Measurements from ENCODE around the gene PTTG1IP2. TPM values are rescaled to one million over a fixed set of nuclear protein-coding genes. Genes with fewer than 3 reads are reported as not detected.

Gene PTTG1IP2
- polyA plus RNA-seq (2013, experiment 1 of 2), result not detected
- not detected for polyA plus RNA-seq (2013, experiment 2 of 2)

DNA sequence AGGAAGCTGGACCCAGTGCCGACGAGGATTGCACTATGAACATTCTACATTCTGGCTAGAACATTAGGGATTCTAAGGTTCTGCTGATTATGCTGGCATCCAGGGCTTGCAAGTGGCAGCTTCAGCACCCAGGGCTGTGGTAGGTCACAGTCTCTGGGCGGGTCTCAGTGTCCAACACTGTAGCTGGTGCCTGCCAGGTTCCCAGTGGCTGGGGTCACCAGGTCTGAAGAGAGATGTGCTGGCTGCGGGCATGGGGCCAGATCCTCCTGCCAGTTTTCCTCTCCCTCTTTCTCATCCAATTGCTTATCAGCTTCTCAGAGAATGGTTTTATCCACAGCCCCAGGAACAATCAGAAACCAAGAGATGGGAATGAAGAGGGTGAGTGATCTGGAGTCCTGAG, at the start of gene PTTG1IP2:
TSS of gene PTTG1IP2 (plus strand) at position 86 of the 400 bp plus-strand sequence. CDS start at position 234, 148 bp downstream.
- no peaks in the 10 kb centered on the region for H3K4me1 ChIP-seq (ENCODE audit: insufficient read depth, low read length)
- H3K9ac ChIP-seq (ENCODE audit: low read depth, low read length), result no peak within 1 kb of the TSS
- WGBS, result 94% methylated on average over 4 of the region's 4 CpGs
- no peaks in the 10 kb centered on the region for H3K27me3 ChIP-seq (ENCODE audit: insufficient read depth, low read length)
- no peaks in the 10 kb centered on the region for H3K36me3 ChIP-seq (ENCODE audit: insufficient read depth, low read length)
- no peak within 1 kb of the TSS for H3K27ac ChIP-seq (ENCODE audit: low read depth, low read length)
- no peak within 1 kb of the TSS for H3K4me3 ChIP-seq (ENCODE audit: low read length)
- peaks cover under 1% of the 10 kb centered on the region; the same call in 1 of the 2 replicates for H3K9me3 ChIP-seq (ENCODE audit: insufficient read depth, low read depth, low read length)

DNA sequence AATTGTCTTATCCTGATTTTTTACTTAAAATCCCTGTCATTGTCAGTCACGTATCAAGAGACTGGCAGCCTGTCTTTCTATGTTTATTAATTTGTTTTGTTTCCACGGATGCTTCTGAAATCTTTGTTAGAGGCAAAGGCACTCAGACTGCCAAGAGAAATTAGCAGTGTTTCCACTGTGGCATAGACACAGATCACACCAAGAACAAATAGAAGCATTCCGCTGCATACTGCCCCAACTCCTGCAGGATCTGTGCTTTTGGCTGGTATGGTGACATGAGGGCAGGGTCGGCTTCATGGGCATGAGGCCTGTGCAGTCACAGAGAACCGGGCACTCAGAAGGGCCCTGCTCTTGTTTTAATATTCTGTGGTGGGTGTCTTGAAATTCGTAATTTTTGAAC, 47.8 kb upstream of the PTTG1IP2 start:
- peaks cover 6% of the 10 kb centered on the region for H3K9me3 ChIP-seq (ENCODE audit: insufficient read depth, low read depth, low read length)
- H3K9ac ChIP-seq (ENCODE audit: low read depth, low read length), result no peak overlapping the region
- no peaks in the 10 kb centered on the region for H3K36me3 ChIP-seq (ENCODE audit: insufficient read depth, low read length)
- WGBS, result 95% methylated on average over 6 of the region's 6 CpGs
- no peaks in the 10 kb centered on the region for H3K4me1 ChIP-seq (ENCODE audit: insufficient read depth, low read length)
- no peaks in the 10 kb centered on the region for H3K27me3 ChIP-seq (ENCODE audit: insufficient read depth, low read length)
- no peak overlapping the region for H3K27ac ChIP-seq (ENCODE audit: low read depth, low read length)
- H3K4me3 ChIP-seq (ENCODE audit: low read length), result no peak overlapping the region

DNA sequence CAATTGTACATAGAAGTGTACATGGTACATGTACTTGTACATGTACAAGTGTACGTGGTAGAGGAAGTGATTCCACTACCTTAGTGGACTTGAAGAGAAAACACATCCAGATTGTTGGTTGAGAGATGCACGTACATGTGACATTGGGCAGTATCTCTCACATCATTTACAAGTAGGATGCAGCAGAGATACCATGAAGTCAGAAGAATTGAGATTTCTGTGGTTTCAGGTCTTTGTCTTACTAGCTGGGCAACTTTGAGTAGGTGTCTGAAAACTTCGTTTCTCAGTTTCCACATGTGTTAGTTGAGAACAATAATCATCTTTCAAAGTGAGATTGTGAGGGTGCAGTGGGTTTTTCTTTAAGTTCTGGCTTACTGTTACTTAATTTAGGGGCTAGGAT, 44.7 kb upstream of the PTTG1IP2 start:
- Histone ChIP-seq H3K36me3 (ENCODE audit: insufficient read depth, low read length) (no peaks in the 10 kb centered on the region), H3K27me3 (ENCODE audit: insufficient read depth, low read length) (no peaks in the 10 kb centered on the region), H3K9ac (ENCODE audit: low read depth, low read length) (no peak overlapping the region), H3K4me3 (ENCODE audit: low read length) (no peak overlapping the region), H3K27ac (ENCODE audit: low read depth, low read length) (no peak overlapping the region), H3K9me3 (ENCODE audit: insufficient read depth, low read depth, low read length) (peaks cover 6% of the 10 kb centered on the region), H3K4me1 (ENCODE audit: insufficient read depth, low read length) (no peaks in the 10 kb centered on the region)
- 86% methylated on average over 3 of the region's 3 CpGs for WGBS

DNA sequence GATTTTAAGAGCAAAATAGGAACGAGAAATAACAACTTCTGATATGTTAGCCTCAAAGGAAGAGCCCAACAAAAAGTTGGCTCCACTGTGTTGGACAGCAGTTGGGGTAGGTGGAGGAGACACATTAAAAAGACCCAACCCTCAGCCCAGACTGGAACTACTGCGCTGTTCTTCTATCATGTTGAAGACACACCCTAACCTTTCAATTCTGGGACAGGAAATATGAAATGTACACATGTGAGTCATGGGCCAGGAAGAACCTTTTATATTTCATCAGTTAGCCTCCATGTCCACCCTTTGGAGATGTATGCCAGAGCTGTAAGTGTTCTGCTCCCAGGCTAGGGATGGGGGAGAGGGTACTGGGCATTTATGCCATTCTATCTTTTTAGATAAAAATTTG, 44.1 kb upstream of the PTTG1IP2 start:
- no peak overlapping the region for H3K4me3 ChIP-seq (ENCODE audit: low read length)
- no peaks in the 10 kb centered on the region for H3K27me3 ChIP-seq (ENCODE audit: insufficient read depth, low read length)
- no peaks in the 10 kb centered on the region for H3K36me3 ChIP-seq (ENCODE audit: insufficient read depth, low read length)
- no peak overlapping the region for H3K9ac ChIP-seq (ENCODE audit: low read depth, low read length)
- H3K27ac ChIP-seq (ENCODE audit: low read depth, low read length), result no peak overlapping the region
- WGBS, result 91% methylated on average over 2 of the region's 2 CpGs
- H3K4me1 ChIP-seq (ENCODE audit: insufficient read depth, low read length), result no peaks in the 10 kb centered on the region
- H3K9me3 ChIP-seq (ENCODE audit: insufficient read depth, low read depth, low read length), result peaks cover 6% of the 10 kb centered on the region

DNA sequence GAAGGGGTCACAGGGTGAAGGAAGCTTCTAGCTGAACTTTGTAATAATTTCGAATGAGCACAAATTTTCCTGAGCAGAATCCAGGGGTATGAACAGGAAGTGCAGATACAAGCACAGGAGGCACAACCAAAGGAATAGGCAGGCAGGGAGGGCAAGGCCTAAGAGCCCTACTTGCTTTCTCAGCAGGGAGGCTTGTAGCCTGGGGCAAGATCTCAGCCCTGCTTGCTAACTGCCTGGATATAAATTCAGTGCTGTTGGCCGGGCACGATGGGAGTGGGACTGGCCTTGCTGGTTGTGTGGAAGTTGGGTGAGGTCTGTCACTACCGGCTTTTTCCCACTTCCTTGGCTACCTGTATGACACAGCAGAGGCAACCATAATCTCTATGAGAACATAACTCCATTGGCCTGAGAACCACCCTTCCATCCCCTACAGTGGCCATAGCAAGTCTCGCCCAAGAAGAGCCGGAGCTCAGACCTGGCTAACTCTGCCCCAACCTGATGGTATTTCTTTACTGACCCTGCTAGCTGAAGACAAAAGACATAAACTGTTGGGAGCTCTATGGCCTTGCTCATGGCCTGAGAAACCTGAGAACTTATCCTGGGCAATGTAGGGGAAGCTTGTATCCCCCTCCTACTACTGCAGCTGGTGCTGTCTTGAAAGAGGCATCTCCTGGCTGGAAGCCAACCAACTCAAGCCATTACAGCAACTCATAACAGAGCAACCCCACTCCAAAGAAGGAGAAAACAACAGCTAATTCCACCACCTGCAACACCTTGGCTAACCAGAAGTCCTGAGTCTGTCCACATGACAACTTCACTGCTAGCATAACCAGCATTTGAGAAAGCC, 38.6 kb upstream of the PTTG1IP2 start:
- no peaks in the 10 kb centered on the region for H3K36me3 ChIP-seq (ENCODE audit: insufficient read depth, low read length)
- no peaks in the 10 kb centered on the region for H3K27me3 ChIP-seq (ENCODE audit: insufficient read depth, low read length)
- H3K4me1 ChIP-seq (ENCODE audit: insufficient read depth, low read length), result no peaks in the 10 kb centered on the region
- WGBS, result 80% methylated on average over 6 of the region's 6 CpGs
- no peak overlapping the region for H3K9ac ChIP-seq (ENCODE audit: low read depth, low read length)
- no peak overlapping the region for H3K27ac ChIP-seq (ENCODE audit: low read depth, low read length)
- H3K9me3 ChIP-seq (ENCODE audit: insufficient read depth, low read depth, low read length), result peaks cover 26% of the 10 kb centered on the region
- H3K4me3 ChIP-seq (ENCODE audit: low read length), result no peak overlapping the region

DNA sequence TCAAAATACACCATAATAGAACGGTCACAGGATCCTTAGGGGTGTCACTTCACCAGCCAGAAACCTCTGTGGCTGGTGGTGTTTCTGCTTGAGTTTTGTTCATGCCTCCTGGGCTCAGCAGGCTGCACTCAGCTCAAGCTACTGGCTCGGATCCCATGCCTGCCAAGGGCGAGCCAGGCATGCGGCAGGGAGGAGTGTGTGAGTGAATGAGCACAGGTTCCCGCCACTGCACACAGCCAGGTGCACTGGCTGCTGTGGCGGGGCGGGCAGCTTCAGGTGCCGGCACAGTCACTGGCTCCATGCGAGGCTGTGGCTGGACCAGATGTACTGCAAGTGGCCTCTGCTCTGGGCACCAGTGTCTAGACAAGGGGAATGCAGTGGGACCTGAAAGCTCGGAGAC, 36.7 kb upstream of the PTTG1IP2 start:
- WGBS, result 87% methylated on average over 10 of the region's 10 CpGs

DNA sequence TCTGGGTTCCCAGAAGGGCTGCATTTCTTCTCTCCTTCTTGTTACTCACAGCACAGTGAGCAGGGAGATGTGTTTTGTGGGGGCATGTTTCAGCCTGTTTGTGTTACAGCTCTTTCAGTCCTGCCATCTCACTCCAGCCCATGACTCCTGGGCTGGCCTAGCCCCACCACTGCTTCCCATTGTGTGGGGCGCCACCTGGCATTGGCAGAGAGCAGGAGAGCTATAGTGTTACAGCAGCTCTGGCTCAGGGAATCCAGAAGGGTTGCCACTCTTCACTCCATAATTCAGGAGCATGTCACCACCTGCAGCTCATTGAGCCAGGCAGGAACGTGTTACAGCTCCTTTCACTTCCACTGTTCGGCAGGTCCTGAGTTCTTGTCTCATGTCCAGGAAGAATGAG, 36.2 kb upstream of the PTTG1IP2 start:
- H3K36me3 ChIP-seq (ENCODE audit: insufficient read depth, low read length), result no peaks in the 10 kb centered on the region
- no peak overlapping the region for H3K9ac ChIP-seq (ENCODE audit: low read depth, low read length)
- WGBS, result 95% methylated on average over 3 of the region's 3 CpGs

More for the DNA sequence above, 36.7 kb upstream of the PTTG1IP2 start:
- Histone ChIP-seq H3K27ac (ENCODE audit: low read depth, low read length) (no peak overlapping the region), H3K4me3 (ENCODE audit: low read length) (no peak overlapping the region), H3K27me3 (ENCODE audit: insufficient read depth, low read length) (no peaks in the 10 kb centered on the region), H3K9ac (ENCODE audit: low read depth, low read length) (no peak overlapping the region), H3K36me3 (ENCODE audit: insufficient read depth, low read length) (no peaks in the 10 kb centered on the region), H3K4me1 (ENCODE audit: insufficient read depth, low read length) (no peaks in the 10 kb centered on the region), H3K9me3 (ENCODE audit: insufficient read depth, low read depth, low read length) (peaks cover 26% of the 10 kb centered on the region)

DNA sequence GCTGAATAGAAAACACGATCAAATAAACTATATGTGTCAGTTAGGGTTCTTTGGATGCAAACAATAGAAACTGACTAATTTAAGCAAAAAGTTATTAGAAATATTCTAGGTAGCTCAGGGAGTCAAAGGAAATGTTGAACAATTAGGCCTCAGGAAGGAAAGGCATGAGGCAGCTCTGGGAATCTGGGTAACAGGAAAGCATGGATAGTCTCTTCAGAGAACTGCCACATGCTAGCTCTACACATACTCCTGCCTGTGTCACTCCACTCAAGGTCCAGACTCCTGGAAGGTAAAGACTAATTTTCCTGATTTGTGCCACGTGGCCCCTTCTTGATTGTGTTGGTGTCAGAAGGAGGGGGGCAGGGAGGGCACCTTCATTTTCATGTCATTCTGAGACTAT, 23.8 kb upstream of the PTTG1IP2 start:
- no peaks in the 10 kb centered on the region for H3K27me3 ChIP-seq (ENCODE audit: insufficient read depth, low read length)
- H3K27ac ChIP-seq (ENCODE audit: low read depth, low read length), result no peak overlapping the region
- H3K4me1 ChIP-seq (ENCODE audit: insufficient read depth, low read length), result no peaks in the 10 kb centered on the region
- H3K36me3 ChIP-seq (ENCODE audit: insufficient read depth, low read length), result no peaks in the 10 kb centered on the region
- 75% methylated on average over 2 of the region's 2 CpGs for WGBS
- H3K9ac ChIP-seq (ENCODE audit: low read depth, low read length), result no peak overlapping the region
- no peaks in the 10 kb centered on the region for H3K9me3 ChIP-seq (ENCODE audit: insufficient read depth, low read depth, low read length)
- no peak overlapping the region for H3K4me3 ChIP-seq (ENCODE audit: low read length)

More for the DNA sequence above, 36.2 kb upstream of the PTTG1IP2 start:
- no peaks in the 10 kb centered on the region for H3K4me1 ChIP-seq (ENCODE audit: insufficient read depth, low read length)
- no peak overlapping the region for H3K4me3 ChIP-seq (ENCODE audit: low read length)
- no peaks in the 10 kb centered on the region for H3K27me3 ChIP-seq (ENCODE audit: insufficient read depth, low read length)
- peaks cover 27% of the 10 kb centered on the region for H3K9me3 ChIP-seq (ENCODE audit: insufficient read depth, low read depth, low read length)
- no peak overlapping the region for H3K27ac ChIP-seq (ENCODE audit: low read depth, low read length)

DNA sequence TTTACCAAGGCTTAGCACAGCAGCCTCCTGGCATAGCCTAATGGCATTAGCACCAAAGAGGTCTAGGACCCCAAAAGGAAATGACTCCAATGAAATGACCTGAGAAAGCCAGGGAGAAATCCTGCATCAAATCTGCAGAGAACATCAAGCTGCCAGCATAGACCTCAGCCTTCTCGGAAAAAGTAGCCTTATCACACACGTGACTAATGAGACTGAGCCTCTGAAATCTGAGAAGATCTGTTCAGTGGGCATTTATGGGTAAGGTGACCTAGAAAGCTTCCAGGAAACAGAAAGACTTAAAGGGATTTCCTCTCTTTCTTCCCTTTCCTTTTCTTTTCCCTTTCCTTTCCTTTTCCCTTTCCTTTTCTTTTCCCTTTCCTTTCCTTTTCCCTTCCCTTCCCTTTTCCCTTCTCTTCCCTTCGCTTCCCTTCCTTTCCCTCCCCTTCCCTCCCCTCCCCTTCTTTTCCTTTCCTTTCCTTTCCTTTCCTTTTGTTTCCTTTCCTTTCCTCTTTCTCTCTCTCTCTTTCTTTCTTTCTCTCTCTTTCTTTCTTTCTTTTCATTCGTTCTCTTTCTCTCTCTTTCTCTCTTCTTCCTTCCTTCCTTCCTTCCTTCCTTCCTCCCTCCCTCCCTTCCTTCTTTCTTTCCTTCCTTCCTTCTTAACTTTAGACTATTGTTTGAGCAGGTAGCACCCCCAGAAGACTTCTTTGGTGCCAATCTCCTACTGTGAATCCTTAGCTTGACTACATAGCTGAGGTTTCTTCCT, 23.1 kb upstream of the PTTG1IP2 start:
- Histone ChIP-seq H3K4me3 (ENCODE audit: low read length) (no peak overlapping the region), H3K36me3 (ENCODE audit: insufficient read depth, low read length) (no peaks in the 10 kb centered on the region), H3K9me3 (ENCODE audit: insufficient read depth, low read depth, low read length) (no peaks in the 10 kb centered on the region), H3K27me3 (ENCODE audit: insufficient read depth, low read length) (no peaks in the 10 kb centered on the region), H3K4me1 (ENCODE audit: insufficient read depth, low read length) (no peaks in the 10 kb centered on the region), H3K27ac (ENCODE audit: low read depth, low read length) (no peak overlapping the region), H3K9ac (ENCODE audit: low read depth, low read length) (no peak overlapping the region)
- 70% methylated on average over 4 of the region's 4 CpGs for WGBS

DNA sequence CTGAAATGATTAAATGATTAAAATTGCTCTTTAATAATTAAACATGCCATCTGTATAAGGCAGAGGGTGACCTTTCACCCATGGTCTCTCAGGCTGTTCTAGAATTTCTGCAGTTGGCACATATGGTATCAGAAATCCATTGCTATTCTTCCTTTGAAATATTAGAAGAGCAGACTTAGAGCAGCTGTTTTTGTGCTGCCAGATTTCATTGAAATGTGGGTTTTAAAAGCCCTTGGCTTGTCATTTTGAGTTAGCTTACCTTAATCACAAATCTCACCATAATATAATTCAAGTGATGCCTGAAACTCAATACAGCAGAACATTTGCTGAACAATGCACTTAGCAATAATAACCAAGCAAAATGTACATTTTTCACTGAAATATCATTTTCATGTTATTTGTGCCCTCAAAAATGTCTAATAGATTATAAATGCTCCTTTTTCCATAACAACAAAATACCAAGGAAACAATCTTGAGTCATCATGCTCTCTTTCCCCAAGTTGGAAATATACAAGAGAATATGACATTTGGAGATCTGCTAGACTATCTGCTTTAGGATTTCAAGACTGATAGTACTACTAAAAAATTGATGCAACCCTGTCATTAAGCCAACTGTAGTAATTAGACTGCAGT, 16.1 kb upstream of the PTTG1IP2 start:
- Histone ChIP-seq H3K9me3 (ENCODE audit: insufficient read depth, low read depth, low read length) (no peaks in the 10 kb centered on the region), H3K4me3 (ENCODE audit: low read length) (no peak overlapping the region), H3K27me3 (ENCODE audit: insufficient read depth, low read length) (no peaks in the 10 kb centered on the region; the same call in 1 of the 2 replicates), H3K27ac (ENCODE audit: low read depth, low read length) (no peak overlapping the region), H3K4me1 (ENCODE audit: insufficient read depth, low read length) (no peaks in the 10 kb centered on the region), H3K9ac (ENCODE audit: low read depth, low read length) (no peak overlapping the region), H3K36me3 (ENCODE audit: insufficient read depth, low read length) (no peaks in the 10 kb centered on the region)

DNA sequence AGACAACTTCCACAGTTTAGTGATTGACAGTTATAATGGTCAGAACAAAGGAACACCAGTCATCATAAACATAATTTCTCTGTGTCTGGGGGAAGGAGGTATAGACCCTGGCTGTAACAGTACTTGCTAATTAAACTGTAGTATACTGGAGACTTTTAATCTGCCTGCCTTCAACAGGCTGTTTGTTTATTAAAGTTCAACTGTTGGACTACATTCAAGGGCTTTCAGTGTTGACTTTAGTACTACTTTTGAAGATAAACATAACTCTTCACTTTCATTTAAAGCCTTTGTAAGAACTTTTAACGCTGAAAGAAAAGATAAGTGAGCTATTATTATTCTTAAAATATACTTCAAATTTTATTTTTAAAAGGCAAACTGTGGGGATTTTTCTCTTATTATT, 15.5 kb upstream of the PTTG1IP2 start:
- Histone ChIP-seq H3K36me3 (ENCODE audit: insufficient read depth, low read length) (no peaks in the 10 kb centered on the region), H3K9me3 (ENCODE audit: insufficient read depth, low read depth, low read length) (no peaks in the 10 kb centered on the region), H3K27me3 (ENCODE audit: insufficient read depth, low read length) (no peaks in the 10 kb centered on the region; the same call in 1 of the 2 replicates), H3K27ac (ENCODE audit: low read depth, low read length) (no peak overlapping the region), H3K4me3 (ENCODE audit: low read length) (no peak overlapping the region), H3K9ac (ENCODE audit: low read depth, low read length) (no peak overlapping the region), H3K4me1 (ENCODE audit: insufficient read depth, low read length) (no peaks in the 10 kb centered on the region)
- no CpG with 5 or more reads among the region's 1 CpG for WGBS

Measured in HUES64 (cell line).